Hematopoietic multipotent progenitor cell treated with erythropoietin and hydrocortisone succinate and interleukin-3 and kit ligand, for 6 days (in vitro differentiated cells): Measurements from ENCODE around the gene ADGRF5.
A peak's percentile ranks its signal among the peaks of the same experiment; 100 is the strongest.

ENCODE experiments used
- DNase-seq: peaks from one replicate; pipeline ENCODE4 v3.0.0-alpha.2; 2015

The ADGRF5 gene, protein sequence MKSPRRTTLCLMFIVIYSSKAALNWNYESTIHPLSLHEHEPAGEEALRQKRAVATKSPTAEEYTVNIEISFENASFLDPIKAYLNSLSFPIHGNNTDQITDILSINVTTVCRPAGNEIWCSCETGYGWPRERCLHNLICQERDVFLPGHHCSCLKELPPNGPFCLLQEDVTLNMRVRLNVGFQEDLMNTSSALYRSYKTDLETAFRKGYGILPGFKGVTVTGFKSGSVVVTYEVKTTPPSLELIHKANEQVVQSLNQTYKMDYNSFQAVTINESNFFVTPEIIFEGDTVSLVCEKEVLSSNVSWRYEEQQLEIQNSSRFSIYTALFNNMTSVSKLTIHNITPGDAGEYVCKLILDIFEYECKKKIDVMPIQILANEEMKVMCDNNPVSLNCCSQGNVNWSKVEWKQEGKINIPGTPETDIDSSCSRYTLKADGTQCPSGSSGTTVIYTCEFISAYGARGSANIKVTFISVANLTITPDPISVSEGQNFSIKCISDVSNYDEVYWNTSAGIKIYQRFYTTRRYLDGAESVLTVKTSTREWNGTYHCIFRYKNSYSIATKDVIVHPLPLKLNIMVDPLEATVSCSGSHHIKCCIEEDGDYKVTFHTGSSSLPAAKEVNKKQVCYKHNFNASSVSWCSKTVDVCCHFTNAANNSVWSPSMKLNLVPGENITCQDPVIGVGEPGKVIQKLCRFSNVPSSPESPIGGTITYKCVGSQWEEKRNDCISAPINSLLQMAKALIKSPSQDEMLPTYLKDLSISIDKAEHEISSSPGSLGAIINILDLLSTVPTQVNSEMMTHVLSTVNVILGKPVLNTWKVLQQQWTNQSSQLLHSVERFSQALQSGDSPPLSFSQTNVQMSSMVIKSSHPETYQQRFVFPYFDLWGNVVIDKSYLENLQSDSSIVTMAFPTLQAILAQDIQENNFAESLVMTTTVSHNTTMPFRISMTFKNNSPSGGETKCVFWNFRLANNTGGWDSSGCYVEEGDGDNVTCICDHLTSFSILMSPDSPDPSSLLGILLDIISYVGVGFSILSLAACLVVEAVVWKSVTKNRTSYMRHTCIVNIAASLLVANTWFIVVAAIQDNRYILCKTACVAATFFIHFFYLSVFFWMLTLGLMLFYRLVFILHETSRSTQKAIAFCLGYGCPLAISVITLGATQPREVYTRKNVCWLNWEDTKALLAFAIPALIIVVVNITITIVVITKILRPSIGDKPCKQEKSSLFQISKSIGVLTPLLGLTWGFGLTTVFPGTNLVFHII (N-terminal part only)

DNA sequence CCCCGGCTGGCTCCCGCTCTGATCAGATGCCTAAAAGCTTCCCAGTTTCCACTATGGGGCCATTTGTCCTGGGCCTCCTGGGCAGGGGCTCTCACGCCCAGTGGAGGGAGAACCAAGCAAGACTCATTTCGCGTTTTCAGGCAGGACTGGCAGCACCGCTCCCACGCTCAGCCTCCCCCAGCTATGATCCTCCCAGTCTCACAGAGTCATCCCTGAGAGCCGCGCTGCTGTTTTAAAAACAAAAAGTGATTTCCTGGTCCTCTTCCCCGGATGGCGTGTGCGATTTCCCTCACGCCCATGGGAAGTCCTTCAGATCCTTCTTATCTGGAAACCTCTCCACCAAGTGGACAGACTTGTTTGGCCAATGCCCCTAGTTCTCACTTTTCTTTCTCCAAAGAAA is at the start of gene ADGRF5:
Gene ADGRF5, minus strand, starts transcription at position 208 of the 400 bp plus-strand sequence. CDS start 15,176 bp downstream, outside the sequence.
- no peak for DNase-seq

DNA sequence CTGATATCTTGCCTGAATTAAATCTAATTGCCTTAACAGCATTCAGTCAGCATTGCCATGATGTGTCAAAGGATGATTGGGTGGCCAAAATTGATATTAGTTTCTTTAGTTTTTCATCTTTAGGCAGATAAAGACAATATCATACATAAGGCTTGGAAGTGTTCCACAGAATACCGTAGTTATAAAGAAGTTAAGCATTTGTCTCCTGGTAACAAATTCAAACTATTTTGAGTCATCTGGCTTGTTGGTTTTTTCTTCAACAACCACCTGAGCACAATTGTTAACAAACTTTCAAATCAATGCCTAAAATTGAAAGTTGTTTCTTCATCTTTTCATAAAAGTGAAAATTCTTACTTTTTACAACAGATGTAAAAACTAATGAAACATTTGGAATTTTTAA is 47.5 kb upstream of the ADGRF5 start:
- DNase-seq, result no peak

DNA sequence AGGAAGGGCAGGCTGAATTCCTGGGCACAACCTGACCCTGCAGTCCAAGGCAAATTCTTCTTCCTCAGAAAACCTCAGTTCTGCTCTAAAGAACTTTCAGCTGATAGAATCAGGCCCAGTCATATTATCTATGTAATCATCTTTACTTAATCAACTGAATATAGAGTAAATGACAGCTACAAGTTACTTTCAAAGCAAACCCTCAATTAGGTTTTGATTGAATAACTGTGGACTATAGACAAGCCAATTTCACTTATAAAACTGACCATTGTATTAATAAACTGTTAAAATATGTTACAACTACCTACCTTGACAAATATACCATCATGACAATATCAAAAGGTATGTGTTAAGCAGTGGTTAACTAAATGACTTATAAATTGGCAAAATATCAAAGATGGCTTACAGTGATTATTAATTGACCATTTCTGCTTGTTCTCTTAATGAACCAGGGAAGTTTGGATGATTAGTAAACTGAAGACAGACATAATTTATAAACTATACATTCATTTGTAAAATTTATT is 46.1 kb upstream of the ADGRF5 start:
- DNase-seq, result no peak

DNA sequence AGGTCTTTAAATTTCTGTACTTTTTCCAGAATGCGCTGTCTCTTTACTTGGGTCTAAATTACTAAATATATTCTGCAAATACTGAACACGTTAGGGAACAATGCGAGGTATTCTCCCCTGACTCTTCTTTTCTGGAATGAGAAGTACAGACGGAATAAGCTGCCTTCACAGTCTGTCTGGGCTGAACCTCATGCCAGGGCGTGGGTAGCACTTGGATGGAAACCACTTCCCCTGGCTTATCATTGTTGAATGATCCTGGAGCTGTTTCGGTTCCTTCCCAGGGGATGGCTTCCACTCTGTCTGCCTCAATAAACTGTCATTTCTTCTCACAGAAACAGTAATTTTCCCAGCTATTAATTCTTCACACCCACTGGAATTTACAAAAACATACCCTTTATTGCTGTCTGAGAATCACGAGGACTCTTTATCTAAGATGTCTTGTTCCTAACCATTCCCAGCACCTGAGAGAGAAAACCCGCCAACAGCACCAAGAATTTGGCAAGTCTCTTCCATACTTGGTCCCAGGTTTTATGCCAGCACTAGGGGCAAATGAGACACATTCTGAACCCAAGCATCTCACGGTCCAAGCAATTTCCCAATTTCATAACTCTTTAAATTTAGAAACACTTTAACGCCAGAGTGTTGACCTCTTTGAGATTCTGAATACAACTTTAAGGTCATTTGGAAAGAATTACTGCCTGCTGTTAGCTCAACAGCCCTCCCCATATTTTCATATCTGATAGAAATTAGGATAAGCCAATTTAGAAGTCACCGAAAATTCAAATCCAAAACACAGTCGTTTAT is 43.2 kb upstream of the ADGRF5 start:
- DNase-seq, result no peak

DNA sequence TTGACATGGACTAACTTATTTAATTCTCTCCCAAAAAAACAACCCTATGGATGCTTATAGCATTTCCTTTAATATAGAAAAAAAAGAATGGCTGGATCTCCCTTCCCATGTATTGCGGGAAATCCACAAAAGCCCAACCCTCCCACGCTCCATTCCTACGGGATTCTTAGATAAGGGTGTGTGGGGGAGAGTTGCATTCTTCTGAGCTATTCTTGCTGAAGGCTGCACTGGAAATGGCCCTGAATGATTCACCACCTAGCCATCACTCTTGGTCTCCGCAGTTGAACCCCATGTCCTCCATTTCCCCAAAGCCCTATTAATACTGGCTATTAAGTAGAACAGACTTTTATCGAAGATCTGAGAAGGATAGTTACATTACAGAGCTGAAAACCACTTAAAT is 41.9 kb upstream of the ADGRF5 start:
- no peak for DNase-seq

DNA sequence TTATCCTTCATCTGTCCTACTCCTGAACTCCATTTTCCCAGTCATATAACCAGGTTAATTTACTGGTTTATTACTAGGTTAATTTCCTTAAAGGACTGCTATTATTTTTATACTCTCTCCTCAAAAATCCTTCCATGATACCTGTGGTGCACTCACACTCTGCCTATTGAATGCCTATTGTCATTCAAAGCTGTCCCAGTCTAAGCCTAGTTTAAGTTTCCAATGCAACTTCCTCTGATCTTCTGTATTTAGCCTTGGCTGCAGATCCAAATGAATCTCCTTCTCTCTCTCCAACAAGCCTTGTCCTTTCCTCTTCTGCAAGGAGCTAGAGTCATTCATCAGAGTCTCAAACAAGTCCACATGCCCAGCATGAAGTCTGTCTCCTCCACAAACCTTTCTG is 41.3 kb upstream of the ADGRF5 start:
- DNase-seq, result no peak

DNA sequence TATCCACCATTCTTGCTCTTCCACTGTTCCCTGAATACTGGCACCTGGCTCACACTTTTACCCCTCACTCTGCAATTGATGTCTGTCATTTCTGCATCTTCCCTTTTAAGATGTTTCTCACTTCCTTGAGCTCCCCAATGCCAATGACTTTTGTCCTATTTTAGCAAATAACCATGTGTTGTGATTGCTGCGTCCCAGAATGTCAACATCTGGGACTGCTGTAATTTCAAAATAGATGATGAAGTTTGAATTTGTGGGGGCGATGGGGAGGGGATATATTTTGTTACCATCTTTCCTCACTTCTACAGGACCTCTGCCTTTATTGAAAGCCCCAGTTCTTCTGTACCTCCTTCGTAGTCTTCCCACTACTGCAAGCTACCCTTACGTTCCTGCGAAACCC is 40.0 kb upstream of the ADGRF5 start:
- DNase-seq, result no peak

DNA sequence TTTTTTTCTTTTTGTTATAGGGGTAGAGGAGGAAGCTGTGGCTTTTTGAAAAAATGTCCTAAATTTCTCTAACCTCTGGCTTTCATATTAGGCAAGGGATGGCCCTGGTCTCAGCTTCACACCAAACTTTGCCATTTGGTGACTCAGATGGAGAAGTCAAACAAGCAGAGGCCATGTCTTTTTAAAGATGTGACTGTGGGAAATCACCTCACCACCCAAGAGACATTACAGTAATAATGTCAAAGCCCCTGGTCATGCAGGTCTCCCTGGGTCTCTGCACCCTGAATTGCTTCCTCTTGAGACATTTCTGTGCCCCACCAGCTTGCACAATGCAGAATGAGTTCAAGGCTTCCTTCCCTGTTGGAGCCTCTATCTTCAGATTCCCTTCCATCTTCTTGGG is 39.5 kb upstream of the ADGRF5 start:
- DNase-seq, result peak; percentile 4

DNA sequence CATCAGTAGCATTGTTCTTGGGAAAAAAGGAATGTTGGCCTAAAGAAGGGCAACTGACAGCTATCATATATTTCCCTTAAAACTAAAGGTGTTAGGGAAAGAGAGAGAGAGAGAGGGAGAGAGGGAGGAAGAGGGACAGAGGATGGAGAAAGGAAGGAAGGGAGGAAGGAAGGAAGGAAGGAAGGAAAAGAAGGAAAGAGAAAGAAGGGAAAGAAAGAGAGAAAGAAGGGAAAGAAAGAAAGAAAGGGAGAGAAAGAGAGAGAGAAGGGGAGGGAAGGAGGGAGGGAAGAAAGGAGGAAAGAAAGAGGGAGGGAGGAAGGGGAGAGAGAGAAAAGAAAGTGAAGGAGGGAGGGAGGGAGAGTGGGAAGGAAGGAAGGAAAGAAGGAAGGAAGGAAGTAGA is 37.7 kb upstream of the ADGRF5 start:
- no peak for DNase-seq

DNA sequence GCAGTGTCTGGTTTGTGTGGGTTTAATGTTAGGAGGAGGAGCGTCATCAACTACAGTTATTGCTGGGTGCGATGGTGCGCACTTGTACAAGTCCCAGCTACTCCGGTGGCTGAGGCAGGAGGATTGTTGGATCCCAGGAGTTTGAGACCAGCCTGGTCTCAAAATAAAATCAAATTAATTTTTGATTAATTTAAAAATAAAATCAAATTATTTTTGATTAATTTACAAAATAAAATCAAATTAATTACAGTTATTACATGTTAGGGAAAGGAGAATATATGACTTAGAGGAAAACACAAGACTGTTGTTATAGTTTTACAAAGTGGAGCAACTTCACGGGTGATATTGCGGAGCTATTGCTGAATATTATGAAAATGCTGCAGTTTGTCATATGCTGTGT is 34.7 kb upstream of the ADGRF5 start:
- DNase-seq, result no peak

DNA sequence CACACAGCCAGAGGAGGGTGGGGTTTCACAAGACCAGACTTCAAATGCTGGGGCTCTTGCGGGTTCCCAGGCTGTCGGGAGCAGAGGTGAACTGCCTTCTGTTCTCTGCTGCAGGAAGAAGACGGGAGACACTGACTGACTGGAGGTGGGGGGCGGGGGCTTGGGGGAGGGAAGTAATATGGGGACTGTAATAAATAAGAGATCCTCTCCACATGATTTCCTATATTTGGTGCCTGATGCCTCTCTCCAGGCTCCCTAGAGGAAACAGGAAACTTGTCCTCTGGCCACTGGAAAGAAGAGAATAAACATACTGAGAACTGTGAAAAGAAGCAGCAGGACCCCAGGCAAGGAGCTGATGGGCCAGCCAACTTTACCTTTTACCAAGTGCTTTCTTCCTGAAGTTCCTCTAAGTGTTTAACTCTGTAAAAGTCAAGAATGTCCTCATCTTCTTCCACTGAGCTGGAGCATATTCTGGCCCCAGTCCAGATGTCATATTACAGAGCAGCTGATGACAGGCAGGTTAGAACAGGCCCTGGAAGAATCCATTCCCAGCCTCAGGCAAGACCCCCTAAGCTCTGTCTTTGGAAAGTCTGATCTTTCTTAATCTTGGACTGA is 33.2 kb upstream of the ADGRF5 start:
- DNase-seq, result no peak

DNA sequence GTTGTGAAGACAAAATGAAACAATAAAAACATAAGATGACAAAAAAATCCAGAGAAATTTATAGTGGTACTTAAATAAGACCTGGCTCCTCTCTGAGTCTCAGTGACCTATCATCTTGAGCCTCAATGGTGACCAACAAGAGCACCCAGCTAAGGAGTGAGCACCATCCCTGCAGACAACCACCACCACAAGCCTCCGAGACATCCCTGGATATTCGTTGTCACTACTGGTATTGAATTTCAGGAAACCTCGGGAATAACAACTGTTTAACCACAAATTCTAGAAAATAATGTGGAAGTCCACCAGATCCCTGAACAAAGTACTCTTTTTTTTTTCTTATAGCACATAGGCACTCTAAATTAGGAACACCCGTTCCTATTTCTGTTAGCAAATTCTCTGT is 32.2 kb upstream of the ADGRF5 start:
- DNase-seq, result no peak

DNA sequence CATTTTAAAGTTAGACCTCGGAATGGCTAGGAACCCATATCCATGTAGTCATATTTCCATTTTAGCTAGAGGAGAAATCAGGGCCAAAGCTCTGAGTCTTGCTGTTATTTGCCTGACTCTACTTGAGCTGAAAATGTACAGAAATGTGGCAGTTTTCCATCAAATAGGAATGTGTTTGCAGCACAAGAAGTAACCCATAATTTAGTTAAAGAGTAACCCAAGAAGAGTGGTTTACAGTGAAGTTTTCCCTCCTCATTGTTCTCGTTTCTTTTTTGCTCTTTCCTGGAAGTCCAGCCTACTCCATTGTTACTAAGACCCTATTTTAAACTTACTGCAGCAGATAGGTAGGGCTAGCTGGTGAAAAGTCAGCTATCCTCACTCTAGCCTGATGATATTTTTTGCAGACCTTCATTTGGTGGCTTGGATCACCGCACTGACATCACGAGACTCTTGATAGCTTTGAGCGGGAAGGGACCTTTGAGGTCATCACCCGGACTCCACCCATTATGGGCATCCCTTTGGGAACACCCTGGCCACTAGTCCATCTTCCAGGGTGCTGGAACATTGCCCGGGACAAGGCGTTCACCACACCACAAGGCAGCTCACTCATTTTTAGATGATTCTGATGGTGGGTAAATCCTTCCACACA is 28.0 kb upstream of the ADGRF5 start:
- no peak for DNase-seq

DNA sequence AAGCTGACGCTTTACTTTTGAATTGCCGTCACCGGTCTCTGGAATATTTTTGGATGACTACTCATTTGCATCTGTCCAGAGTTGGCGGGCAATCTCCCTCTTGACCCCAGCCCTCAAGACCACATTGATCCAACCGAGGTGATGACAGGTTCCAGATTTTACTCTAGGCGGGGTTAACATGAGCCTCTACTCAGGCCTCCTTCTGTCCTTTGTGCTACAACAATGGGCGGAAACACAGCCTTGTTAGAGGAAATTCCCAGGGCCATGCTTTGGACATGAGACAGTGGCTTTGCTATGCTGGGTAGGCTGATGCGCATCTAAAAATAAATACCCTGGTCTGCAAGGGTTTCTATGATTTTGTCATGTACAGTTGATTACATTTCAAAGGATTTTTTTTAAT is 27.0 kb upstream of the ADGRF5 start:
- no peak for DNase-seq

DNA sequence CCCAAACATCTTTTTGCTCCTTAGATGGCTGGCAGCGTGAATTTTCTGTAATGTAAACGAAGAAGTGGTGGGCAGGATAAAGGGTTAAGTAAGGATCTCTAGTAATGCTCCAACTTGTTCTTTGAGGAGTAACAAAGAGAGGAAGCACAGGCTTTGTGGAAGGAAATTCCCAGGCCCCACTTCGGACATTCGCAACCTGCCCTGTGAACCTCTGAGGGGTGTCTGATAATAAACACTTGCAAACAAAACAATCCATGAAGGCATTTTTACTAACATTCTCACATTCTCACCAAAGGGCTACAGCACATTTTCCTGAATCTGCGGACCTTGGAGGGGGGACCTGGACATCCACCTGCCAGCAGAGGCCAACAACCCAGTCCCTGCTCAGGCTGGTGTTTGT is 25.8 kb upstream of the ADGRF5 start:
- DNase-seq, result no peak

DNA sequence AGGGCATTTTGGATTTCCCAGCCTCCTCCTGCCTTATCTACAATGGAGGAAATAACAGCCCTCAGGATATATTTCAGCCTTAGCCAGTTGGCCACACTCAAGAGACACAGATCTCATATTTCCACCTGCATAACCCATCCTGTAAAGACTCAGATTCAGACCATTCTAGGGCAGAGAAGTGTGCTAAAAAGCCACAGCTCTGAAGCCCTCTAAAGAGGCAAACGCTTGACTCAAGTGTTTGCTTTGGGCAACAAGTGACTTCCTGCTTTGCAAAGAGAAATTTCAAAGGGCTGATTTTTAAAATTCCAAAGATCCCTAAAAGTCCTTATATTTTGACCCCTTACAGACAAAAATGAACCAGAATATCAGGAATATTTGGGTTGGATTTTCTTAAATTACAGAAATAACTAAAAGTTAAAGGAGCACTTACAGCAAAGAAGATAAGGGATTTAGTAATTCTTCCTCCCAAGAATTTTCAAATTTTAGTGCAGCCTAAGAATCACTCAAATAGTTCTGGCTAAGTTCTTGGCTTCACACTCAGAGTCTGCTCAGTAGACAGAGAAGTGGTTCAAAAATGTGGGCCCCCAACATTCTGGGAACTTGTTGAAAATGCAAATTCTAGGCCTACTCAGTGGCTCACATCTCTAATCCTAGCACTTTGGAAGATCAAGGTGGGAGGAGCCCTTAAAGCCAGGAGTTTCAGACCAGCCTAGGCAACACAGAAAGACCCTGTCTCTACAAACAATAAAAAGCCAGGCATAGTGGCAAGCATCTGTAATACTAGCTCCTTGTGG is 18.9 kb upstream of the ADGRF5 start:
- DNase-seq, result no peak

DNA sequence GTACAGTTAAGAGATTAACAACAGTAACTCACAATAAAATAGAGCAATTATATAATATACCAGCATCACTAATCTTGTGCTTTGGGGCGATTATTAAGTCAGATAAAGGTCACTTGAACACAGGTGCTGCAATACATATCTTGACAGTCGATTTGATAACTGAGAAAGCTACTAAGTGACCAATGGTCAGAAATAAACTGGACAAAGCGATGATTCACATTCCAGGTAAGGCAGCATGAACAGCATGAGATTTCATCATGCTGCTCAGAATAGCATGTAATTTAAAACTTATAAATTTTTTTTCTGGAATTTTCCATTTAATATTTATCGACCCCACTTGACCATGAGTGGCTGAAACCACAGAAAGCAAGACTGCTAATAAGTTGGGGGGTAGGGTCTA is 15.9 kb upstream of the ADGRF5 start:
- no peak for DNase-seq

DNA sequence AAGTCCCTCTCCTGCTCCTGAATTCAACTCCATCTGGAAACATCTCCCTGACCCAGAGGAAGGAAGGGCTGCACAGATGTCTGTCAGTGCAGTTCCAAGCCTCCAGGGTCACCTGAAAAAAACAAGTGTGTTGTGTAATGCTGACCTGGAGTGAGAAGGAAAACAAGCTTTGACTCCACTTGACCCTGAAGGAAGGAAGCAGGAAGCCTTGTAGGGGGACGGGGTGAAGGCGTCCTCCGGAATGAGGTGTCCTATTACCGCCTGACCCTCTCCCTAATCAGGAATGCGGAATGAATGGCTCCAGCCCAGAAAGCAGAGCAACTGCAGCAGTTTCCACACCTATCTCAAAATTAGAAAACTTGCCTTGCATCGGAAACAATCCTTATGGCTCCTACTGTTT is 13.9 kb upstream of the ADGRF5 start:
- DNase-seq, result no peak

DNA sequence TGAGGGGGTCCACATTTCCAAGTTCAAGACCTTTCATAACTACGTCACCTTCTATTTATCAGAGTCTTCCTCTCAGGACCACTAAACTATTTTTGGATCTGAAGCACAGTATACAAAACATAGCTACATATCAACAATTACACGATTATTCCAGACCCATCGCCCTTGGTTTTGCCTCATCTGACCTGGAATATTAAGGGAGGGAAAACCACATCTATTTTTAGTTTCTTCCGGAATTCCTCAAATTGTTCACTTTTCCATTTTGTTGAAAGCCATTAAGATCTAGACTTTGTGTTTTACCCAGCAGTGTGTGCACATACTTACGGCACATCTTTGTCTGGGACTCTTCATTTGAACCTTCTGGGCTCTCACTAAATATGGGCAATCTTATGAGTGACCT is 12.0 kb upstream of the ADGRF5 start:
- DNase-seq, result no peak
